Measurements from ENCODE around the gene ATP1A3.

The ATP1A3 gene

GRCh38 chr19:41991025-41991424 is 3.0 kb downstream of the ATP1A3 start:
- H3K9ac ChIP-seq (ENCODE audit: insufficient read length, low read depth): no peak overlapping the region
- no peak for DNase-seq (ENCODE audit: low read depth, low spot score)
- TF ChIP-seq YY1 (IDR thresholded peaks at IDR 0.05; ENCODE audit: insufficient read depth, insufficient read length) (no peak), ZNF274 (IDR thresholded peaks at IDR 0.05; ENCODE audit: low read depth, low read length) (no peak), SUZ12 (IDR thresholded peaks at IDR 0.05; ENCODE audit: extremely low read depth, insufficient read depth, insufficient read length) (no peak)
- peaks cover 24% of the 10 kb centered on the region for H3K27me3 ChIP-seq (ENCODE audit: insufficient read depth, insufficient read length)
- H3K9me3 ChIP-seq (ENCODE audit: insufficient read depth, low read length): no peaks in the 10 kb centered on the region
- peaks cover 8% of the 10 kb centered on the region for H3K4me1 ChIP-seq (ENCODE audit: insufficient read depth, insufficient read length)
- no peaks in the 10 kb centered on the region for H3K36me3 ChIP-seq (ENCODE audit: insufficient read depth, insufficient read length, low read length)
- H3K4me3 ChIP-seq (ENCODE audit: insufficient read length, low read depth): no peak overlapping the region

GRCh38 chr19:41990615-41991014 is 3.4 kb downstream of the ATP1A3 start:
- no peaks in the 10 kb centered on the region for H3K9me3 ChIP-seq (ENCODE audit: insufficient read depth, low read length)
- peaks cover 8% of the 10 kb centered on the region for H3K4me1 ChIP-seq (ENCODE audit: insufficient read depth, insufficient read length)
- no peak overlapping the region for H3K4me3 ChIP-seq (ENCODE audit: insufficient read length, low read depth)
- H3K36me3 ChIP-seq (ENCODE audit: insufficient read depth, insufficient read length, low read length): no peaks in the 10 kb centered on the region
- TF ChIP-seq YY1 (IDR thresholded peaks at IDR 0.05; ENCODE audit: insufficient read depth, insufficient read length) (no peak), ZNF274 (IDR thresholded peaks at IDR 0.05; ENCODE audit: low read depth, low read length) (no peak), SUZ12 (IDR thresholded peaks at IDR 0.05; ENCODE audit: extremely low read depth, insufficient read depth, insufficient read length) (no peak)
- H3K9ac ChIP-seq (ENCODE audit: insufficient read length, low read depth): no peak overlapping the region
- H3K27me3 ChIP-seq (ENCODE audit: insufficient read depth, insufficient read length): peaks cover 20% of the 10 kb centered on the region
- DNase-seq (ENCODE audit: low read depth, low spot score): no peak

GRCh38 chr19:41990028-41990427 is 4.0 kb downstream of the ATP1A3 start:
- peaks cover 8% of the 10 kb centered on the region for H3K4me1 ChIP-seq (ENCODE audit: insufficient read depth, insufficient read length)
- H3K9me3 ChIP-seq (ENCODE audit: insufficient read depth, low read length): no peaks in the 10 kb centered on the region
- H3K9ac ChIP-seq (ENCODE audit: insufficient read length, low read depth): no peak overlapping the region
- H3K36me3 ChIP-seq (ENCODE audit: insufficient read depth, insufficient read length, low read length): no peaks in the 10 kb centered on the region
- no peak for DNase-seq (ENCODE audit: low read depth, low spot score)
- no peak overlapping the region for H3K4me3 ChIP-seq (ENCODE audit: insufficient read length, low read depth)
- peaks cover 14% of the 10 kb centered on the region for H3K27me3 ChIP-seq (ENCODE audit: insufficient read depth, insufficient read length)
- TF ChIP-seq YY1 (IDR thresholded peaks at IDR 0.05; ENCODE audit: insufficient read depth, insufficient read length): no peak
- no peak for TF ChIP-seq ZNF274 (IDR thresholded peaks at IDR 0.05; ENCODE audit: low read depth, low read length)
- TF ChIP-seq SUZ12 (IDR thresholded peaks at IDR 0.05; ENCODE audit: extremely low read depth, insufficient read depth, insufficient read length): no peak

GRCh38 chr19:41988947-41989346 is 5.1 kb downstream of the ATP1A3 start:
- Histone ChIP-seq H3K4me1 (ENCODE audit: insufficient read depth, insufficient read length) (peaks cover 8% of the 10 kb centered on the region), H3K9ac (ENCODE audit: insufficient read length, low read depth) (no peak overlapping the region), H3K9me3 (ENCODE audit: insufficient read depth, low read length) (no peaks in the 10 kb centered on the region), H3K4me3 (ENCODE audit: insufficient read length, low read depth) (no peak overlapping the region), H3K36me3 (ENCODE audit: insufficient read depth, insufficient read length, low read length) (no peaks in the 10 kb centered on the region), H3K27me3 (ENCODE audit: insufficient read depth, insufficient read length) (peaks cover 8% of the 10 kb centered on the region)
- no peak for TF ChIP-seq ZNF274 (IDR thresholded peaks at IDR 0.05; ENCODE audit: low read depth, low read length)
- no peak for TF ChIP-seq YY1 (IDR thresholded peaks at IDR 0.05; ENCODE audit: insufficient read depth, insufficient read length)
- TF ChIP-seq SUZ12 (IDR thresholded peaks at IDR 0.05; ENCODE audit: extremely low read depth, insufficient read depth, insufficient read length): no peak
- no peak for DNase-seq (ENCODE audit: low read depth, low spot score)

- Histone ChIP-seq H3K9ac (ENCODE audit: insufficient read length, low read depth) (no peak overlapping the region), H3K4me1 (ENCODE audit: insufficient read depth, insufficient read length) (peaks cover 2% of the 10 kb centered on the region), H3K9me3 (ENCODE audit: insufficient read depth, low read length) (no peaks in the 10 kb centered on the region), H3K27me3 (ENCODE audit: insufficient read depth, insufficient read length) (no peaks in the 10 kb centered on the region), H3K4me3 (ENCODE audit: insufficient read length, low read depth) (no peak overlapping the region), H3K36me3 (ENCODE audit: insufficient read depth, insufficient read length, low read length) (no peaks in the 10 kb centered on the region)
- TF ChIP-seq SUZ12 (IDR thresholded peaks at IDR 0.05; ENCODE audit: extremely low read depth, insufficient read depth, insufficient read length): no peak
- TF ChIP-seq YY1 (IDR thresholded peaks at IDR 0.05; ENCODE audit: insufficient read depth, insufficient read length): no peak
- TF ChIP-seq ZNF274 (IDR thresholded peaks at IDR 0.05; ENCODE audit: low read depth, low read length): no peak
- DNase-seq (ENCODE audit: low read depth, low spot score): no peak
Measured at GRCh38 chr19:41987141-41987860, 6.7 kb downstream of the ATP1A3 start.

- H3K4me1 ChIP-seq (ENCODE audit: insufficient read depth, insufficient read length): no peaks in the 10 kb centered on the region
- no peak overlapping the region for H3K4me3 ChIP-seq (ENCODE audit: insufficient read length, low read depth)
- TF ChIP-seq YY1 (IDR thresholded peaks at IDR 0.05; ENCODE audit: insufficient read depth, insufficient read length) (no peak), ZNF274 (IDR thresholded peaks at IDR 0.05; ENCODE audit: low read depth, low read length) (no peak), SUZ12 (IDR thresholded peaks at IDR 0.05; ENCODE audit: extremely low read depth, insufficient read depth, insufficient read length) (no peak)
- no peaks in the 10 kb centered on the region for H3K36me3 ChIP-seq (ENCODE audit: insufficient read depth, insufficient read length, low read length)
- H3K27me3 ChIP-seq (ENCODE audit: insufficient read depth, insufficient read length): no peaks in the 10 kb centered on the region
- no peaks in the 10 kb centered on the region for H3K9me3 ChIP-seq (ENCODE audit: insufficient read depth, low read length)
- no peak for DNase-seq (ENCODE audit: low read depth, low spot score)
- no peak overlapping the region for H3K9ac ChIP-seq (ENCODE audit: insufficient read length, low read depth)
Measured at GRCh38 chr19:41984961-41985360, 9.1 kb downstream of the ATP1A3 start.

- H3K36me3 ChIP-seq (ENCODE audit: insufficient read depth, insufficient read length, low read length): no peaks in the 10 kb centered on the region
- H3K9ac ChIP-seq (ENCODE audit: insufficient read length, low read depth): no peak overlapping the region
- TF ChIP-seq SUZ12 (IDR thresholded peaks at IDR 0.05; ENCODE audit: extremely low read depth, insufficient read depth, insufficient read length): no peak
- no peak for TF ChIP-seq ZNF274 (IDR thresholded peaks at IDR 0.05; ENCODE audit: low read depth, low read length)
- TF ChIP-seq YY1 (IDR thresholded peaks at IDR 0.05; ENCODE audit: insufficient read depth, insufficient read length): no peak
- no peaks in the 10 kb centered on the region for H3K27me3 ChIP-seq (ENCODE audit: insufficient read depth, insufficient read length)
- DNase-seq (ENCODE audit: low read depth, low spot score): no peak
- H3K9me3 ChIP-seq (ENCODE audit: insufficient read depth, low read length): no peaks in the 10 kb centered on the region
- H3K4me1 ChIP-seq (ENCODE audit: insufficient read depth, insufficient read length): no peaks in the 10 kb centered on the region
- no peak overlapping the region for H3K4me3 ChIP-seq (ENCODE audit: insufficient read length, low read depth)
Measured at GRCh38 chr19:41981724-41982123, 12.3 kb downstream of the ATP1A3 start.
